A549 treated with Hydrocortisone at 1 μM for 4 hours (cell line): ENCODE measurements around the gene TAF11L8. TPM values are rescaled to one million over a fixed set of nuclear protein-coding genes. Genes with fewer than 3 reads are reported as not detected.

Experiments used
- total RNA-seq: library from RNA; stranded (reverse); fragments of 200-300 nt; extraction: Qiagen RNA extraction; gene quantifications from 5 replicates; pipeline ENCODE4 v1.2.3, GENCODE V29; 2022

The TAF11L8 gene
- not detected in 5 replicates for total RNA-seq

DNA sequence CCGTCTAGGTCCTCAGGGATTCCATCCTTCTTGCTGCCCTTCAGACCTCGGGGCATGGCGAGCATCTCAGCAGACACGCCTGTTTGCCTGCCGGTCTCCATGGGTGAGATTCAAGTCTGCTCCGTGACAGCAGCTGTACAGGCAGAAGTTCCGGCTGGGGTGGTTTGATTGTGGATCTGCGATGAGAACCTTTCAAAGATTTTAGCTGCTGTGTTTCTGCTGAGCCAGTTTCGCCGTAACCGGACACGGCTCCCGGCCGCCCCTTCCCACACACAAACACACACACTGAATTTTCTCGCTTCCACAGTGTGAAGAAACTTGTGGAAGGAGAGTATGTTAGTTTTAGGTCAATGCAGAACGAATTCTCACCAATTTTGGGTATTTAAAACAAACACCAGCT lies at the start of gene TAF11L8:
TAF11L8 (minus strand) TSS at position 101 of the 400 bp plus-strand sequence.

DNA sequence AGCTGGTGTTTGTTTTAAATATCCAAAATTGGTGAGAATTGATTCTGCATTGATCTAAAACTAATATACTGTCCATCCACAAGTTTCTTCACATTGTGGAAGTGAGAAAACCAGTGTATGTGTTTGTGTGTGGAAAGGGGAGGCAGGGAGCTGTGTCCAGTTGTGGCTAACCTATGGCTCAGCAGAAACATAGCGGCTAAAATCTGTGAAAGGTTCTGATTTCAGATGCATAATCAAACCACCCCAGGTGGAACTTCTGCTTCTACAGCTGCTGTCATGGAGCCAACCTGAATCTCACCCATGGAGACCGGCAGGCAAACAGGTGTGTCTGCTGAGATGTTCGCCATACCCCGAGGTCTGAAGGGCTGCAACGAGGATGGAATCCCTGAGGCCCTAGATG lies 43.4 kb upstream of the TAF11L8 start, which contains the start of gene TAF11L14:
TAF11L14 (plus strand) TSS at position 301 of the 400 bp plus-strand sequence.

DNA sequence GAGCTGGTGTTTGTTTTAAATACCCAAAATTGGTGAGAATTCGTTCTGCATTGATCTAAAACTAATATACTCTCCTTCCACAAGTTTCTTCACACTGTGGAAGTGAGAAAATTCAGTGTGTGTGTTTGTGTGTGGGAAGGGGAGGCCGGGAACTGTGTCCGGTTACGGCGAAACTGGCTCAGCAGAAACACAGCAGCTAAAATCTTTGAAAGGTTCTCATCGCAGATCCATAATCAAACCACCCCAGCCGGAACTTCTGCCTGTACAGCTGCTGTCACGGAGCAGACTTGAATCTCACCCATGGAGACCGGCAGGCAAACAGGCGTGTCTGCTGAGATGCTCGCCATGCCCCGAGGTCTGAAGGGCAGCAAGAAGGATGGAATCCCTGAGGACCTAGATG lies 41.0 kb upstream of the TAF11L8 start, which contains the start of gene TAF11L13:
TAF11L13 (plus strand) TSS at position 301 of the 400 bp plus-strand sequence.

DNA sequence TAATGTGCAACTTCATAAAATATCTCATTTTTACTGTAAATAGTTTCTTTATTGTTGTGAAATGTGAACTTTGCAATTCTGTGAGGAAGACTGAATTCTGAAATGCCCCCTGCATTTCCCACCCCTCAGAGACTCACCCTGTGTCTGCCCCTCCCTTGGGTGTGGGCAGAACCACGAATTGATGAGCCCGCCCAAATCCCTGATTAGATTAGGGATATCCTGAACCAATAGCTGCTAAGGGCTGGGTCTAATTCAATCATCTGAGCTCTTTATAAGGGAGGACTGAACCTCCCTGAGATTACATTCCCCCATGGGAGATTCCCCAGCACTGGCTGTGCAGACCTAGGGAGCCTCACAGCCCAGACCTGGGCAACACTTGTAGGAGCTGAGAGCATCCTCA lies 19.3 kb upstream of the TAF11L8 start, which contains the start of gene TAF11L12:
TAF11L12 (plus strand) TSS at position 301 of the 400 bp plus-strand sequence.

GRCh38 chr5:17603880-17604279 lies 13.1 kb upstream of the TAF11L8 start, which contains the start of gene TAF11L11:
TAF11L11 (plus strand) TSS chr5:17604183.

GRCh38 chr5:17597728-17598127 lies 7.0 kb upstream of the TAF11L8 start, which contains the start of gene TAF11L10:
TAF11L10 (minus strand) TSS chr5:17597828.

GRCh38 chr5:17594255-17594654 lies 3.5 kb upstream of the TAF11L8 start, which contains the start of gene TAF11L9:
TAF11L9 (minus strand) TSS chr5:17594394.

GRCh38 chr5:17585658-17586057 lies 5.1 kb downstream of the TAF11L8 start, which contains the start of gene TAF11L7:
TAF11L7 (minus strand) TSS chr5:17585758.

Other genes starting within 250 kb of the TAF11L8 start
- gene TAF11L2, start 92.7 kb downstream of the TAF11L8 start, total RNA-seq, result not detected in 5 replicates
- not detected in 5 replicates for gene TAF11L3, start 72.6 kb downstream of the TAF11L8 start, total RNA-seq
- gene TAF11L4, start 69.2 kb downstream of the TAF11L8 start, total RNA-seq, result not detected in 5 replicates
- not detected in 5 replicates for gene TAF11L5, start 65.7 kb downstream of the TAF11L8 start, total RNA-seq
- not detected in 5 replicates for gene TAF11L6, start 62.3 kb downstream of the TAF11L8 start, total RNA-seq
- not detected in 5 replicates for gene TAF11L7, start 5.2 kb downstream of the TAF11L8 start, total RNA-seq
- gene TAF11L9, start 3.4 kb upstream of the TAF11L8 start, total RNA-seq, result not detected in 5 replicates
- not detected in 5 replicates for gene TAF11L10, start 6.9 kb upstream of the TAF11L8 start, total RNA-seq
- 0.07 to 0.39 TPM (median 0.10 TPM) in 4 of 5 replicates, not detected in the other for gene TAF11L11, start 13.2 kb upstream of the TAF11L8 start, total RNA-seq
- gene TAF11L12, start 19.4 kb upstream of the TAF11L8 start, total RNA-seq, result 0.09 TPM in 1 of 5 replicates, not detected in the others
- gene TAF11L13, start 41.1 kb upstream of the TAF11L8 start, total RNA-seq, result not detected in 5 replicates
- not detected in 5 replicates for gene TAF11L14, start 43.5 kb upstream of the TAF11L8 start, total RNA-seq